HepG2 (cell line): Measurements from ENCODE around the gene TAOK3. TPM values are rescaled to one million over a fixed set of nuclear protein-coding genes. Genes with fewer than 3 reads are reported as not detected.
A peak's percentile ranks its signal among the peaks of the same experiment; 100 is the strongest.

Experiments used
- BCL6 ChIP-seq: IDR thresholded peaks from 2 replicates; pipeline ENCODE4 v1.6.1; 2016; ENCODE audit warnings: missing genetic modification reagents, missing compliant biosample characterization
- DPF2 ChIP-seq: sonication (generic); formaldehyde crosslinking; IDR thresholded peaks from 2 replicates; pipeline ENCODE4 v1.4.0; 2020; ENCODE audit warnings: mild to moderate bottlenecking, low read depth, missing genetic modification reagents, borderline replicate concordance
- DR1 ChIP-seq: sonication (generic); formaldehyde crosslinking; IDR thresholded peaks from 2 replicates; pipeline ENCODE4 v1.8.0; 2021; ENCODE audit warnings: mild to moderate bottlenecking, missing genetic modification reagents, inconsistent platforms
- NFATC3 ChIP-seq: sonication (generic); formaldehyde crosslinking; IDR thresholded peaks from 2 replicates; pipeline ENCODE4 v1.5.1; 2020; ENCODE audit warnings: mild to moderate bottlenecking, missing genetic modification reagents
- NR2F2 ChIP-seq: IDR thresholded peaks from 2 replicates; pipeline ENCODE4 v1.6.1; 2012; ENCODE audit warnings: low read depth, inconsistent platforms, borderline replicate concordance
- ZBTB40 ChIP-seq, 2 experiments: fragments of 450-650 bp in 1 of 2; sonication (generic) in 1 of 2; formaldehyde crosslinking in 1 of 2; IDR thresholded peaks; 2 replicates each; pipeline versions ENCODE4 v1.6.1 to v1.8.0; 2016 to 2022; ENCODE audit warnings: antibody characterized with exemption in 1 of 2, mild to moderate bottlenecking in 1 of 2, missing genetic modification reagents in 1 of 2
- polyA plus RNA-seq, 8 experiments: library from polyadenylated mRNA; depleted of rRNA in 3 of 8; stranded (reverse) in 7 of 8; unstranded in 1 of 8; fragments of >200 nt; fragmentation: Illumina TruSeq in 4 of 8; extraction: Trizol in 4 of 8; gene quantifications; 2 replicates each; pipeline versions ENCODE4 v1.2.1 to v1.2.3, GENCODE V29; 2011 to 2016; ENCODE audit warnings: low read depth in 4 of 8, missing spikeins in 1 of 8, mixed read lengths in 1 of 8; ENCODE audit not compliant: insufficient read depth in 1 of 8
- total RNA-seq, 5 experiments: library from RNA; depleted of rRNA; stranded (reverse); fragments of >200 nt; fragmentation: Illumina TruSeq; extraction: Trizol; gene quantifications; 2 replicates each; pipeline ENCODE4 v1.2.3, GENCODE V29; 2016; ENCODE audit warnings: low read depth in 1 of 5

The TAOK3 gene
- total and polyA plus RNA-seq, 2 of the 13 experiments (the other 11 are each of a cell fraction or from before 2014, with no cell fraction given): 10.4 to 12.3 TPM

GRCh38 chr12:118126119-118126757, 246.5 kb downstream of the TAOK3 start (continued):
- TF ChIP-seq DR1 (no peak), BCL6 (CRISPR knock-in tag) (peak; percentile 99), DPF2 (CRISPR knock-in tag) (0 out of 2 replicates have a peak, but pooled peaks have one; percentile 50), NFATC3 (CRISPR knock-in tag) (no peak), ZBTB40 (IDR thresholded peaks at IDR 0.05) (no peak), ZBTB40 (CRISPR knock-in tag; IDR thresholded peaks at IDR 0.05) (no peak), NR2F2 (peak; percentile 75)
- TF ChIP-seq, all 625 proteins: peak for 111
